Activated CD8-positive, alpha-beta memory T cell treated with anti-CD3 and anti-CD28 coated beads for 24 hours (primary cell): Measurements from ENCODE around the gene GJA4.
"Not testable (repeated sequence)": the region's sequence is repeated elsewhere in the genome, so short reads cannot be mapped to it uniquely, and the experiment has no call there.

ENCODE experiments used
- DNase-seq: peaks from one replicate; pipeline ENCODE4 v3.0.0-alpha.2; 2020

The GJA4 gene

GRCh38 chr1:34770891-34771504 is 21.8 kb upstream of the GJA4 start:
- no peak for DNase-seq

DNA sequence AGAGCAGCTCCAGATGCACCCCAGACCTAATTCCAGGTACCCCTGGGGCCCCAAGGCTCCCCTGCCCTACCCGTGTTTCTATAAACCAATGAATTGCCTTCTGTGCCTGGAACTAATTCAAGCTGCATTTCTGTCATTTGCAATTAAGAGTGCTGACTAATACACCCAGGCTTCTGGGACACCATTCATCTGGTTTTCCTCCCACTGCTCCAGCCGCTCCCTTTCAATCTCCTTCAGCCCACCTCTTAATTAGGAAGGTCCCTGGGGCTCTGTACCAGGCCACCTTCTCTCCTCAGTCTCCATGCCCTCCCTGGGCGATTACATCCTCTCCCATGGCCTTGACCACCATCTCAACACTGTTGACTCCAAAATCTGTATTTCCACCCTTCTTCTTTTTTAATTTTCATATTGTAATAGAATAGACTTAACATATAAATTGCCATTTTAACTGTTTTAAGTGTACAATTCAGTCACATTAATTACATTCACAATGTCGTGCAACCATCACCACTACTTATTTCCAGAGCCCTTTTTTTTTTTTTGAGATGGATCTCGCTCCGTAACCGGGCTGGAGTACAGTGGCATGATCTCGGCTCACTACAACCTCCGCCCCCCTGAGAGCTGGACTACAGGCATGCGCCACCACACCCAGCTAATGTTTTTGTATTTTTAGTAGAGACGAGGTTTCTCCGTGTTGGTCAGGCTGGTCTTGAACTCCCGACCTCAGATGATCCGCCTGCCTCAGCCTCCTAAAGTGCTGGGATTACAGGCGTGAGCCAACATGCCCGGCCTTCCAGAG is 21.0 kb upstream of the GJA4 start:
- DNase-seq, result no peak

- DNase-seq, result not testable (repeated sequence)
Measured at GRCh38 chr1:34773114-34773513, 19.7 kb upstream of the GJA4 start.

GRCh38 chr1:34774957-34775356 is 17.8 kb upstream of the GJA4 start:
- no peak for DNase-seq

- DNase-seq, result no peak
Measured at GRCh38 chr1:34776911-34777310, 15.9 kb upstream of the GJA4 start.

- no peak for DNase-seq
Measured at GRCh38 chr1:34777519-34778321, 15.1 kb upstream of the GJA4 start.

DNA sequence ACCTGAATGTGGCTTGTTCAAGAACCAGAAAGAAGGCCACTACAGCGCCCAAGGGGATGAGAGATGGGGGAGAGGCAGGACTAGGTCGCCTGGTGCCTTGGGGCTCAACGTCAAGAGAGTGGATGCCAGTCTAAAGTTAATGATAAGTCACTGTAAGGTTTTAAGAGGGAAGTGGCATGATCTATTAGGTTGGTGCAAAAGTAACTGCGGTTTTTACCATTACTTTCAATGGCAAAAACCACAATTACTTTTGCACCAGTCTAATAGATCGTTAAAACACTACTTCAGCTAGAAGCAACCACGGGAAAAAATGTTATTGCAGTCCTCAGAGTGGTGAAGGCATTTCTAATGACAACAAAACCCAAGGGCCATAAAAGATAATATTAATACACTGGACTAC is 14.4 kb upstream of the GJA4 start:
- no peak for DNase-seq

- DNase-seq, result no peak
Measured at GRCh38 chr1:34779005-34779404, 13.8 kb upstream of the GJA4 start.

GRCh38 chr1:34779526-34779925 is 13.3 kb upstream of the GJA4 start:
- no peak for DNase-seq

DNA sequence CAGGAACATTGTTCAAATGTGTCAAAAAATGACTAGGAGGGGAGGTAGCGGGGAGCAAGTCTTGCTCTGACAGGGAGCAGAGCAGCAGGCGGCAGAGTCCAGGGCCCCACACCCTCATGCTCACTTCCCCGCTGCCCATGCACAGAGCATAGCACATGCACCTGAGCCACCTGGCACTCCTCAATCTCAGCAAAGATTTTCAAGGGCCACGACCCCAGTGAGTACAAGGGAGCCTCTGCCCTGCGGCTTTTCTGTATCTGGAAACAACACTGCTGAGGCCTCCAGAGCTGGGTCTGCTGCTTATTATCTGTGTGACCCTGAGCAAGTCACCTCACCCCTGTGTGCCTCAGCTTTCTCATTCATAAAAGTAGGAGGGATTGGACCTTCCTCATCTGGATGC is 12.8 kb upstream of the GJA4 start:
- DNase-seq, result no peak

GRCh38 chr1:34780528-34780927 is 12.3 kb upstream of the GJA4 start:
- no peak for DNase-seq

GRCh38 chr1:34781071-34781843 is 11.5 kb upstream of the GJA4 start, which contains the start of gene GJB3:
GJB3 (plus strand) TSS chr1:34781214; CDS start chr1:34784763, 3,549 bp downstream.
- no peak for DNase-seq

DNA sequence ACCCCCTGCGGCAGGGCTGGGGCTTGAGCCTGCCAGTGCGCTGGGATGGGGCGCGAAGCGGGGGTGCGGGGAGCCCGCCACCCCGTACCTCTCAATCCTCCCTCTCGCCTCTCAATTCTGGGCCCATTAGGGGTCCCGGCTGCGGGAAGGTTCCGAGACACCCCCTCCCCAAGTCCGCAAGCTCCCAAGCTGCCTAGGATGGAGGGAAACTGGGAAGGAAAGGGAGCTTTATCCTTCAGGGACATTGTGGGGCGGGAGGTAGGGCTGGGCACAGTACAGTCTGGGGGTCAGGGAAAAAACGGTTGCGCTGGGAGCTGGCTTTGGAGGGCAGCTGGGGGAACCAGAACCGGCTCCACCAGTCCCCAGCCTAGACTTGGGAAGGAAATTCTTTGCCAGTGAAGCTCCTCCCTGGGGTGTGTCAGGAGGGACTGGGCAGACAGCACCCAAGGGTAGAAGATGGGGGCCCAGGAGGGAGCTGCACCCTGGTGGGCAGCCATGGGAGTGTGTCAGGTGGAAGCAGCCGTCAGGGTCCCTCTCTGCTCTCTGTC is 10.9 kb upstream of the GJA4 start:
- DNase-seq, result no peak

DNA sequence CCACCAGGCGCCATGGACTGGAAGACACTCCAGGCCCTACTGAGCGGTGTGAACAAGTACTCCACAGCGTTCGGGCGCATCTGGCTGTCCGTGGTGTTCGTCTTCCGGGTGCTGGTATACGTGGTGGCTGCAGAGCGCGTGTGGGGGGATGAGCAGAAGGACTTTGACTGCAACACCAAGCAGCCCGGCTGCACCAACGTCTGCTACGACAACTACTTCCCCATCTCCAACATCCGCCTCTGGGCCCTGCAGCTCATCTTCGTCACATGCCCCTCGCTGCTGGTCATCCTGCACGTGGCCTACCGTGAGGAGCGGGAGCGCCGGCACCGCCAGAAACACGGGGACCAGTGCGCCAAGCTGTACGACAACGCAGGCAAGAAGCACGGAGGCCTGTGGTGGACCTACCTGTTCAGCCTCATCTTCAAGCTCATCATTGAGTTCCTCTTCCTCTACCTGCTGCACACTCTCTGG is 8.0 kb upstream of the GJA4 start:
- no peak for DNase-seq

DNA sequence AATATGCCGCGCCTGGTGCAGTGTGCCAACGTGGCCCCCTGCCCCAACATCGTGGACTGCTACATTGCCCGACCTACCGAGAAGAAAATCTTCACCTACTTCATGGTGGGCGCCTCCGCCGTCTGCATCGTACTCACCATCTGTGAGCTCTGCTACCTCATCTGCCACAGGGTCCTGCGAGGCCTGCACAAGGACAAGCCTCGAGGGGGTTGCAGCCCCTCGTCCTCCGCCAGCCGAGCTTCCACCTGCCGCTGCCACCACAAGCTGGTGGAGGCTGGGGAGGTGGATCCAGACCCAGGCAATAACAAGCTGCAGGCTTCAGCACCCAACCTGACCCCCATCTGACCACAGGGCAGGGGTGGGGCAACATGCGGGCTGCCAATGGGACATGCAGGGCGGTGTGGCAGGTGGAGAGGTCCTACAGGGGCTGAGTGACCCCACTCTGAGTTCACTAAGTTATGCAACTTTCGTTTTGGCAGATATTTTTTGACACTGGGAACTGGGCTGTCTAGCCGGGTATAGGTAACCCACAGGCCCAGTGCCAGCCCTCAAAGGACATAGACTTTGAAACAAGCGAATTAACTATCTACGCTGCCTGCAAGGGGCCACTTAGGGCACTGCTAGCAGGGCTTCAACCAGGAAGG is 7.4 kb upstream of the GJA4 start:
- DNase-seq, result no peak

GRCh38 chr1:34785875-34786470 is 6.8 kb upstream of the GJA4 start:
- DNase-seq, result peak; percentile 51

GRCh38 chr1:34786521-34787325 is 6.1 kb upstream of the GJA4 start:
- peak; percentile 81 for DNase-seq

DNA sequence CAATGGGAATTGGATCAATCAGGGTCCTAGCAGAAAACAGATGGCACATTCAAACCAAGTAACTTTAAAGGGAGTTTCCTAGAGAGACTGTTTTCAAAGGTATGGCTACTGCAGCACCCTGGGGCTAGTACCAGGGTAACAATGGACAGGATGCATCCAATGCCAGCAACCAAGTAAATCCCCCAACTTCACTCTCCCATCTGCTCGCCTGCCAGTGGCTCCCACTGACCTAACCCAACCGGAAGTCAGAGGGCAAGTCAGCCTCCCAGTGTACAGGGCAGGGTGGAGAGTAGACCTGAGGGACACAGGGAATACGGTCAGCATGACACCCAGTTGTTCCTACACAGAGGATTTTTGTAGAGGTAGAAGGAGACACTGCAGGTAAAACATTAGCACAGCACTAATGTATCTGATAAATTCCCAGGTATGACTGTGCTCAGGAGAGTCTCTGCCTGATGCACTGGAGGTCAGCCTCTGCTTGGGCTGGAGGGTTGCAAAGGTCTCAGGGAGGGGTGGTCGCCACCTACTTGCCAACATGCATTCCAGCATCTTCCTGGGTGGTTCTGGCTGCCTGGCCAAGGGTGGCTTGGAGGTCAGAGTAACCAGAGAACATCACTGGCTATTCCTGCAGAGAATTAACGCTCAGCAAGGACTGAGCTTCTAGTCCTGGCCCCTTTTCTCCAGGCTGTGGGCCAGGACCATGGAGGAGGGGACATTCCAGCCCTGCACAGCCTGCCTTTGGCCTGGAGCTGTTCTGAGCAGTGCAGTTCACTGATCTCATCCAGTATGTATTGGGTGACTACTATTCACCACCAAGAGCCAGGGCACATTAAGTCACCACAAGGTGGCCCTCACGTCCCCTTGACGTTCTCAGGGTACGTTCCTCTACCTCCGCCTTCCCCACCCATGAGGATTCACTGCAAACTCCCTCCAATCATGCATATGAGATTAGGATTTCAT is 5.1 kb upstream of the GJA4 start:
- no peak for DNase-seq

DNA sequence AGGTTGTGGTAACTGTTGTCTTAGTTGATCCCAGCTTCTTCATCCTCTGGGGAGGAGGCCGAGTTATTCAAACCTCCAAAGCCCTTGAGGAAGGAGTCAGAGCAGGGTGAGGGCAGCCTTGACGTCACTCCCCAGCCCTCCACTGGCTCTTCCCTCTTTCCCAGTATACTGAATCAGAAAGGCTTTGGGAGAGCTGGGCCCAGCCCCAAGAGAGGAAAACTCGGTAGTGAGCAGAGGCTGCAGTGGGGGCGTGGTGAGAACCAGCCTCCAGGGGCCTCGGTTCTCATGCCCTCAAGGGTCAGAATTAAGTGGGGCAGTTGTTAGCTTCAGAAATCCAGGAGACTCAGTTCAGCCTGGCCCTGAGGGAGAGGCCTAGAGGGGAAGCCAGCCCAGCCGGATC is 1.8 kb upstream of the GJA4 start:
- no peak for DNase-seq
